Measurements from ENCODE around the gene TMEM202. TPM values are rescaled to one million over a fixed set of nuclear protein-coding genes. Genes with fewer than 3 reads are reported as not detected.
"Not testable (repeated sequence)": the region's sequence is repeated elsewhere in the genome, so short reads cannot be mapped to it uniquely, and the experiment has no call there.

TMEM202 gene
- total RNA-seq, 1 donor from 2014 or later, result not detected

GRCh38 chr15:72415304-72415703 is 17.2 kb downstream of the TMEM202 start:
- Mint-ChIP-seq H3K4me3 (ENCODE audit: unreplicated experiment) (no peak overlapping the region), H3K9me3 (ENCODE audit: unreplicated experiment) (no peaks in the 10 kb centered on the region), H3K36me3 (ENCODE audit: low read depth, unreplicated experiment) (no peaks in the 10 kb centered on the region), H3K4me1 (ENCODE audit: low read depth, unreplicated experiment) (no peaks in the 10 kb centered on the region), H3K27me3 (ENCODE audit: low read depth, unreplicated experiment) (peaks cover 36% of the 10 kb centered on the region), H3K27ac (ENCODE audit: unreplicated experiment) (no peak overlapping the region)
- Histone ChIP-seq H3K4me3 (ENCODE audit: insufficient read depth, low read depth, low read length) (no peak overlapping the region), H3K4me1 (ENCODE audit: insufficient read depth, low read length) (no peaks in the 10 kb centered on the region), H3K79me2 (ENCODE audit: insufficient read depth, low read length) (no peaks in the 10 kb centered on the region), H4K20me1 (ENCODE audit: insufficient read depth, low read length) (no peaks in the 10 kb centered on the region), H3K27ac (ENCODE audit: low read depth, low read length) (no peak overlapping the region), H3K27me3 (ENCODE audit: insufficient read depth, low read length) (no peaks in the 10 kb centered on the region), H3K9me3 (ENCODE audit: insufficient read depth, low read depth, low read length) (no peaks in the 10 kb centered on the region), H2AFZ (ENCODE audit: low read depth, low read length) (no peak overlapping the region), H3K36me3 (ENCODE audit: insufficient read depth, low read length) (no peaks in the 10 kb centered on the region), H3K9ac (ENCODE audit: low read length) (no peak overlapping the region), H3K4me2 (ENCODE audit: low read length) (no peak overlapping the region)
- FAIRE-seq (no peak), DNase-seq (ENCODE audit: low read depth) (no peak)
- TF ChIP-seq CTCF (IDR thresholded peaks at IDR 0.05; ENCODE audit: insufficient read depth, low read depth, low read length) (no peak), EZH2 (IDR thresholded peaks at IDR 0.05; ENCODE audit: insufficient read depth, low read length) (no peak)

GRCh38 chr15:72419768-72420167 is 21.7 kb downstream of the TMEM202 start:
- H3K36me3 ChIP-seq (ENCODE audit: insufficient read depth, low read length); H3K27ac ChIP-seq (ENCODE audit: low read depth, low read length); H3K9ac ChIP-seq (ENCODE audit: low read length); H3K9me3 ChIP-seq (ENCODE audit: insufficient read depth, low read depth, low read length); H3K4me2 ChIP-seq (ENCODE audit: low read length); FAIRE-seq; H3K4me3 ChIP-seq (ENCODE audit: insufficient read depth, low read depth, low read length); H3K9me3 Mint-ChIP-seq (ENCODE audit: unreplicated experiment); H2AFZ ChIP-seq (ENCODE audit: low read depth, low read length); H3K27me3 ChIP-seq (ENCODE audit: insufficient read depth, low read length); H4K20me1 ChIP-seq (ENCODE audit: insufficient read depth, low read length); H3K79me2 ChIP-seq (ENCODE audit: insufficient read depth, low read length); H3K4me1 Mint-ChIP-seq (ENCODE audit: low read depth, unreplicated experiment); H3K4me3 Mint-ChIP-seq (ENCODE audit: unreplicated experiment); H3K4me1 ChIP-seq (ENCODE audit: insufficient read depth, low read length); H3K27ac Mint-ChIP-seq (ENCODE audit: unreplicated experiment); DNase-seq (ENCODE audit: low read depth); H3K36me3 Mint-ChIP-seq (ENCODE audit: low read depth, unreplicated experiment): not testable (repeated sequence)
- peaks cover 31% of the 10 kb centered on the region for H3K27me3 Mint-ChIP-seq (ENCODE audit: low read depth, unreplicated experiment)

GRCh38 chr15:72420576-72420975 is 22.5 kb downstream of the TMEM202 start:
- H3K36me3 Mint-ChIP-seq (ENCODE audit: low read depth, unreplicated experiment), result no peaks in the 10 kb centered on the region
- peaks cover 25% of the 10 kb centered on the region for H3K27me3 Mint-ChIP-seq (ENCODE audit: low read depth, unreplicated experiment)
- TF ChIP-seq CTCF (IDR thresholded peaks at IDR 0.05; ENCODE audit: insufficient read depth, low read depth, low read length) (no peak), EZH2 (IDR thresholded peaks at IDR 0.05; ENCODE audit: insufficient read depth, low read length) (no peak)
- no peaks in the 10 kb centered on the region for H3K36me3 ChIP-seq (ENCODE audit: insufficient read depth, low read length)
- no peaks in the 10 kb centered on the region for H3K9me3 ChIP-seq (ENCODE audit: insufficient read depth, low read depth, low read length)
- no peak overlapping the region for H3K4me3 ChIP-seq (ENCODE audit: insufficient read depth, low read depth, low read length)
- H2AFZ ChIP-seq (ENCODE audit: low read depth, low read length), result no peak overlapping the region
- H3K79me2 ChIP-seq (ENCODE audit: insufficient read depth, low read length), result no peaks in the 10 kb centered on the region
- H3K27ac ChIP-seq (ENCODE audit: low read depth, low read length), result no peak overlapping the region
- H3K4me1 ChIP-seq (ENCODE audit: insufficient read depth, low read length), result no peaks in the 10 kb centered on the region
- FAIRE-seq, result no peak
- no peak overlapping the region for H3K9ac ChIP-seq (ENCODE audit: low read length)
- no peaks in the 10 kb centered on the region for H4K20me1 ChIP-seq (ENCODE audit: insufficient read depth, low read length)
- H3K4me2 ChIP-seq (ENCODE audit: low read length), result no peak overlapping the region
- H3K27ac Mint-ChIP-seq (ENCODE audit: unreplicated experiment), result no peak overlapping the region
- no peak overlapping the region for H3K4me3 Mint-ChIP-seq (ENCODE audit: unreplicated experiment)
- peaks cover 6% of the 10 kb centered on the region for H3K9me3 Mint-ChIP-seq (ENCODE audit: unreplicated experiment)
- no peak for DNase-seq (ENCODE audit: low read depth)
- H3K27me3 ChIP-seq (ENCODE audit: insufficient read depth, low read length), result peaks cover 8% of the 10 kb centered on the region
- H3K4me1 Mint-ChIP-seq (ENCODE audit: low read depth, unreplicated experiment), result no peaks in the 10 kb centered on the region
